Bronchial epithelial cell (primary cell): ENCODE measurements around the gene PARP8. TPM values are rescaled to one million over a fixed set of nuclear protein-coding genes. Genes with fewer than 3 reads are reported as not detected.
"Not testable (repeated sequence)": the region's sequence is repeated elsewhere in the genome, so short reads cannot be mapped to it uniquely, and the experiment has no call there.

Experiments used
- DNase-seq: peaks from one replicate; pipeline ENCODE4 v3.0.0-alpha.2; 2010; ENCODE audit warnings: low read depth
- FAIRE-seq: peaks from 2 replicates; lab custom pipeline; 2011; peaks lifted over from hg19 to GRCh38; lab: Jason Lieb, UNC
- H3K27me3 ChIP-seq: 2 replicates; pipeline ENCODE4 v1.5.1; 2011; ENCODE audit warnings: low read length; ENCODE audit not compliant: control insufficient read depth, insufficient read depth
- H3K36me3 ChIP-seq: 2 replicates; pipeline ENCODE4 v1.5.1; 2011; ENCODE audit warnings: low read length; ENCODE audit not compliant: control insufficient read depth, insufficient read depth
- H3K4me3 ChIP-seq: 2 replicates; pipeline ENCODE4 v1.5.1; 2011; ENCODE audit warnings: mild to moderate bottlenecking, low read depth, low read length, control low read depth
- CTCF ChIP-seq: IDR thresholded peaks from 2 replicates; pipeline ENCODE4 v1.5.1; 2011; ENCODE audit warnings: mild to moderate bottlenecking, moderate library complexity, low read length, control low read depth, inconsistent platforms; ENCODE audit not compliant: insufficient read depth, severe bottlenecking
- total RNA-seq: library from RNA; depleted of rRNA; stranded (reverse); fragments of >200 nt; gene quantifications from 2 replicates; pipeline ENCODE4 v1.2.1, GENCODE V29; 2014

Gene PARP8
- total RNA-seq, 1 donor from 2014 or later, result 14.5 TPM

GRCh38 chr5:50665091-50665490 is 1.3 kb upstream of the PARP8 start:
- no peaks in the 10 kb centered on the region for H3K27me3 ChIP-seq
- FAIRE-seq (no peak), DNase-seq (no peak)
- no peak overlapping the region for H3K4me3 ChIP-seq
- no peak for TF ChIP-seq CTCF
- H3K36me3 ChIP-seq, result no peaks in the 10 kb centered on the region

GRCh38 chr5:50665761-50666202 is 655 bp upstream of the PARP8 start:
- H3K36me3 ChIP-seq, H3K27me3 ChIP-seq, FAIRE-seq, DNase-seq: not testable (repeated sequence)
- H3K4me3 ChIP-seq, result peak overlapping the region; percentile 70

GRCh38 chr5:50667023-50667652 is 701 bp downstream of the PARP8 start:
- H3K4me3 ChIP-seq, result peak overlapping the region; percentile 70
- no peak for FAIRE-seq
- TF ChIP-seq CTCF, result no peak
- H3K36me3 ChIP-seq, result no peaks in the 10 kb centered on the region
- DNase-seq, result peak; percentile 31
- no peaks in the 10 kb centered on the region for H3K27me3 ChIP-seq

- DNase-seq, result peak; percentile 55
- FAIRE-seq, result no peak
- H3K4me3 ChIP-seq, result peak overlapping the region; percentile 70
- no peaks in the 10 kb centered on the region for H3K36me3 ChIP-seq
- no peak for TF ChIP-seq CTCF
- H3K27me3 ChIP-seq, result no peaks in the 10 kb centered on the region
These were observed 1.5 kb downstream of the PARP8 start for GRCh38 chr5:50667653-50668595.

GRCh38 chr5:50668636-50669035 is 2.2 kb downstream of the PARP8 start:
- not testable (repeated sequence) for H3K27me3 ChIP-seq, FAIRE-seq, DNase-seq, H3K36me3 ChIP-seq
- H3K4me3 ChIP-seq, result peak overlapping the region; percentile 70

- H3K4me3 ChIP-seq, result no peak overlapping the region
- DNase-seq (no peak), FAIRE-seq (no peak)
- TF ChIP-seq CTCF, result no peak
- no peaks in the 10 kb centered on the region for H3K36me3 ChIP-seq
- no peaks in the 10 kb centered on the region for H3K27me3 ChIP-seq
These were observed 6.2 kb downstream of the PARP8 start for GRCh38 chr5:50672663-50673062.

GRCh38 chr5:50673444-50673843 is 7.0 kb downstream of the PARP8 start:
- not testable (repeated sequence) for H3K36me3 ChIP-seq, DNase-seq, H3K27me3 ChIP-seq, FAIRE-seq, H3K4me3 ChIP-seq
